Measurements from ENCODE around the gene FBXO48.
"Not testable (repeated sequence)": the region's sequence is repeated elsewhere in the genome, so short reads cannot be mapped to it uniquely, and the experiment has no call there.

Gene FBXO48

DNA sequence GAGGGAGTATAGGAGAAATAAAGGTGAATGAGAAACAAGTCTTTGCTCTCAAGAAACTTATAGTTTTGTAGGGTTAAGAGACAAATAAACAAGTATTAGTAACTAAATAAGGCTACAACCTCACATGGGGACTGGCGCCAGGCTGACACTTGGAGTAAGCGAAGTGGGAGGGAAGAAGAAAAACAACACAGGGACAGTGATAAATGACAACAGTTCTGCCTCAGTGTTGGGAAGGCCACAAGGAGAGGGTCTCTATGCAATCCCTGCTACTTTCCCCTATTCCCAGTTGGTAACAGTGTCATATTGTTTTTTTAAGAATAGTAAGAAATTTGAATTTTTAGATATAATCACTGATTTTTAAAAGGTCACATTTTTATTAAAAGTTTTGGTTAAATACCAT lies 4.3 kb upstream of the FBXO48 start:
- DNase-seq = no peak

DNA sequence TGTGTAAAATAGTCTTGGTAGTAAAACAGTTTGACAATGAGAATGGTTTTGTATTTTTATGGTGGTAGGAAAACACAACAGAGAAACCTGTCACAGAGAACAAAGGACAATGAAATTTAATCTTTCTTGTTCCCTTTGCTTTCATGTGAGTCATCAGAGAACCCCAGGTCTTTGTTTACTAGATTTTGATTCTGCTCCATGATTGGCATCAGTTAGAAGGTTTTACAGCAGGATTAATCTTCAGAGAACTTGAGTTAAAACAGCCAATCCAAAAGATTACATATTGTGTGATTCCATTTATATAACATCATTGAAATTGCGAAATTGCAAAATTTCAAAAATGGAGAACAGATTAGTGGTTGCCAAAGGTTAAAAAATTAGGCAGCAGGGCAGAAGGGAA lies 2.8 kb upstream of the FBXO48 start:
- no peak for DNase-seq

DNA sequence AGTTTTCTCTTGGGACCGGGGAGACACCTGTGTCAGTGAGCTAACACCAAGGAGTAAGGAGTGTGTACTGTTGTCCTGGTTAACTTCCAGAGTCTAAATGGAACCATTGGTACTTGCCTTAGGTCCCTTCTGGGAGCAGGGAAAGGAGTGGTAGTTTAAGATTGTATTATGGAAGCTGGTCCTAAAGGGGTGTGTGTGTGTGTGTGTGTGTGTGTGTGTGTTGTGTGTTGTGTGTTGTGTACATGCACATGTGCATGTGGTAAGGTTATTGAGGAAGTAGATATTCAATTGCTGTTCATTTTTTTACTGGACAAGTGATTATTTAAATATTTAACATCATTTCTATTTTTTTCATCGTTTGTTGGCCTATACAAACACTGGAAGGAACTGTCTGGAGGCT lies 1.7 kb upstream of the FBXO48 start:
- DNase-seq = no peak

DNA sequence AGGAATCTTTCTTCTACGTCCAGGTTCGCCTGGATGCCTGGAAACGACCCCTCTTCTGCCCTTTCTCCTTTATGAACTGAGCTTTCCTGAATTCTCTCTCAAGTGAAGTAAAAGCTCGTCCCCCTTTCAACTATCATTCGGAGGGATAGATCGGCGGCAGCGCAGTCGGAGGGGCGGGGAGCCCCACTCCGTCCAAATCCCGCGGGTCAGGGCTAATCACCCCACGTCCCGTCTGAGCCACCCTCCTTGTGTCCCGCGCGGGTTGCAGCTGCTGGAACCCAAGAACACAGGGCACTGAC lies 367 bp downstream of the FBXO48 start:
- DNase-seq = no peak

DNA sequence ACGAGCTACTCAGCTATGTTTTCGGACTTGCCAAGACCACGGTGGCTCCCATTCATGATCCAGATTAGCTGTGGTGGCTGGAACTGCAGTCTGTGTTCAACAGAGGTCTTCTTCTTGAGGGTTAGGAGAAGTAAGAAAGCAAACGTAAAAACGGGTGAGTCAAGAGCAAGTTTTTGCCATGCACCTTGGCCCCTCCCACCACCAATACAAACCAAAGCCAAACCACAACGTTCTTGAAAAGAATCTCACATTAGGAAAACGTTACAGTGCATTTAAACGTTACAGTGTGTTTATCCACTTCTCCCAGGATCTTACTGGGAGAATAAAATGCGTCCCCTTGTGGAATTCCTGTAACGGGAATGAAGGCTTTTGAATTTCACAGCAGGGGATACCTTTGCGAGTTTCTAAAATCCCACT lies 725 bp downstream of the FBXO48 start:
- DNase-seq = no peak

DNA sequence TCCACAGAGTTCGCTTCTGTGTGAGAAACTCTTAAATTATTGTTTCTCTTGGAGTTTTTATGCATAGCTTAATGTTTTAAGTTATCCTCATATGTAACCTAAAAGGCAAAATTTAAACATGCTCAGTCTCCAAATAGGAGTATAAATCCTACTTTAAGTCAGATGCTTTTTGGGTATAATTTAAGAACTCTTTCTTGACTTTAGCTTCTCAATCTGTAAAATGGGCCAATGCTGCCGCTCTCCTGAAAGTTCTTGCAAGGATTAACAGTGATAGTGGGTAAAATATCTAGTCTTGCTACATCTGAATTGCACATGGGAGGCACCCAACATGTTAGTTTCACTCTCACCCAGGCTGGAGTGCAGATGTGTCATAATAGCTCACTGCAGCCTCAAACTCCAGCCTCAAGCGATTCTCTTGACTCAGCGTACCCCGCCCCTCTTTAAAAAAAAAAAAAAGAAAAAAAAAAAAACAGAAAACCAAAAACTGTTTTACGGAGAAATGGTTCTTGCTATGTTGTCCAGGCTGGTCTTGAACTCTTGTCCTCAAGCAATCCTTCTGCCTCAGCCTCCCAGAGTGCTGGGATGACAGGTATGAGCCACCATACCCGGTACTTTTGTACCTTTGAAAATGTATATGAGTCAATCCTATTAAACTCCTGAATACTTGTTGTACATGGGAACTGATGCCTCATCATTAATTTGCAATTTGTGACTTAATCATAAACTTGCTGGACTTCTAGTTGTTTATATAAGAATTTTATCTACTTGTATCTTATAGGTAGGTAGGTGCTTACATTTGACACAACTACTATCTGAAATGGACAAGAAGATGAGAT lies 1.8 kb downstream of the FBXO48 start:
- DNase-seq = no peak

DNA sequence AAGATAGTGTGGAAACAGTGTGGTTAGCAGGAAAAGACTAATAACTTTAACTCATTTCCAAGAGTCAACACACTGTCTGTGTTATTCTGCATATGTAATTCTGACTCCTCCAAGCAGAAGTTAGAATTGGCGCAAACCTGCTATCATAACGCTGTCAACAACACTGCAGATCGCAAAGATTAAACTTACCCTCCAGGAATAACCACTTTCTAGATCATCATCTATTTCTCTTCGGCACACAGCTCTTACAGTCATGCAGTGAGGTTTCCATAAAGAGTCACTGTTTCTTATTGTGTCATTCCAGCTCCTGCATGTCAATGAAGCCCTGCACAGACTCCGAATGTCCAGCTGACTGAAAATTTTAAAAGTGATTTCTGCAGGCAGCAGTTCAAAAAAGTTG lies 2.4 kb downstream of the FBXO48 start:
- no peak for DNase-seq

DNA sequence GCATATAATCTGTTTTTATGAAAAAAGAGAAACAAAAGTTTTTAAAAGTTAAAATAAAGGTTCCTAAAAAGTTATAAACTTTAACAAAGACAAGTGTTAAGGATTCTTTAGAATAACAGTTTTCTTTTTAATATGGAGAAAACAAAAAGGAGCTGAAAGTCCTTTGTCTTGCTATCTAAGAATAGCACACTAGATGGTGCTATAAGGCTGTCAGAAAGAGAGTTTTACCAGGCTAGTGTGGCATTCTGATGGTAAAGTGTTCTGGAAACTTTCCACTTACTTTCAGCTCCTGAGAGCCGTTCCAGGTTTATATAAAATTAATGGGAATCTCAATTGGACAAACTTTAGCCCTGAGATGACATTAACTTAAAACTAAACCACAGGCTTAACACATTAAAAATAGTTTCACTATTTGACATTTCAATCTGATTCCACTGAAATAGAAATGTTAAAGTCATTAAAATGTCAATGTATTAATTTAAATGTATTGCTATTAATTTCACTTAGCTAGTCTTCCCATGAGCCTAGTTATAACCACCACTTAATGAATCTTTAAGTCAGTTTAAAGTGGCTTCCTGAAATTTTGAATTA lies 3.7 kb downstream of the FBXO48 start:
- DNase-seq = no peak

DNA sequence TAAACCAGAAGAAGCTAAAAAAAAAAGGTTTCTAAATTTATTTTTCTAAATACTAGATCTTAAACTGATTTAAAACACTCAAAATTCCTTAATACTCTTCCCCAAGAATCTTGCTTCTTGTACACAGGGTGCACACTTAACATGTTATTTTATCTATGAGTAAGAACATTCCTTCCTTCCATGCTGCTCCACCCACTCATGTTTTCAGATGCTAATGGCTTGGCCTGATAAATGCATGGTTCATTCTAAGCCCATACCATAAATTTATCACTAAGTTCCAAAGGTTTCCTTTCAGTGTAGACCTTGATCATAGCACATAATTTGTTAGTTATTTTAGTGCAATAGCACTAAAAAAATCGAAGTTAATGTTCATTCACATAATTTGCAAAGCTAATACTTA lies 8.1 kb downstream of the FBXO48 start:
- DNase-seq = no peak

DNA sequence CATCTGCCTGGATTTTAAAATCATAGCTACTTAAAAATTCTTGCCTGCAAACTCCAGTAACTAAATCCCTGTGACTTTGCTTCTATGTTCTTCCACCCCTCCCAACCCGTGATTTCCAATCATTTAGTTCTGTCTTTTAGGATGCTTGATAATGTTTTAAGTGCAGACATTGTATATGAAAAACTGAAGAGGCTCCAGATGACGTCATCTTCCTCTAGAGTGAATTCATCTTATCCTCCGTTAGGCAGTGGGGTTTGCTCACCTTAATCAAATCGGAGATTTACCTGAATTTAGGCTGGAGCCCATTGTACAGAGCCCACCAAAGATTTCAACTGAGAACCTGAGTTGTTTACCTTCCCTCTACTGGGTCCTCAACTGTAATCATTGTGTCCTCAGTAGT lies 10.9 kb downstream of the FBXO48 start:
- DNase-seq = no peak

DNA sequence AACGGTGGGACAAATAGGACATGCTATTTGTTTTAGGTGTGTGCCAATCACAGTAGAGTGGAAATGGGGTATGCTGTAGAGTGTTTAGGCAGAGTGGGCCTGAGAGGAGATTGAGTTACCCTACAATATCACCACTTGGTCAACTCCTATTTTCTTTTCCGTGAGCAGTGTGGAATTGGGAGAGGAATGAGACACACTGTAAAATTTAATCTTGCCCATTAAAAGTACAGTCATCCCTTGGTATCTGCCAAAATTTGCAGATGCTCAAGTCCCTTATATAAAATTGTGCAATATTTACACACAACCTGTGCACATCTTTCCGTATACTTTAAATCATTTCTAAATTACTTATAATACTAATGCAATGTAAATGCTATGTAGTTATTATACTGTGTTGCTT lies 12.4 kb downstream of the FBXO48 start:
- DNase-seq = no peak

DNA sequence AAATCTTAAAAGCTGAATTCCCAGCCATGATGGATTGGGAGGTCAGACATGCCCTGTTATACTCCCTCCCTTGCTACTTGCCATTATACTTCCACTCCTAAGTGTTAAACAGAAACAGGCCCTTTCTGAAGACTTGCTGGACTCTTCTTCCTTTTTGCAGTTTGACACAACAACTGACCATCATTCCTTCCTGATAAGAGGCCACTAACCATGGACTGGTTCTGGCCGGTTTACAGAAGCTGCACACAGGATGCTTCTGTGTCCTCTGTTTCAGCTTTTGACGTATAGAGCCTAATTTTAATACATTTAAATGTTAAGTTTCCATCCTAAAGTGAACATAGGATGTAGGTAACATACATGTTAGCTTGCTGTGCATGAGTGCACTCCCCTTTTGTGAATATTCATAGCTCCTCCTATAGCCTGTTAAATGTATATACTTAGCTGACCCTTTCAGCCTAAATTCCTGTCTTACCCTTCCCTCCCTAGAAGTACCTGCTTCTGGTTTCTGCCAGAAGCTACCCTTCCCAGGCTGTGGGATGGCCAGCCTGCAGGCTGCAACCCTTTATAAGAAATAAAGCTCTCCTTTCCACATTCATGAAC lies 13.2 kb downstream of the FBXO48 start:
- no peak for DNase-seq

DNA sequence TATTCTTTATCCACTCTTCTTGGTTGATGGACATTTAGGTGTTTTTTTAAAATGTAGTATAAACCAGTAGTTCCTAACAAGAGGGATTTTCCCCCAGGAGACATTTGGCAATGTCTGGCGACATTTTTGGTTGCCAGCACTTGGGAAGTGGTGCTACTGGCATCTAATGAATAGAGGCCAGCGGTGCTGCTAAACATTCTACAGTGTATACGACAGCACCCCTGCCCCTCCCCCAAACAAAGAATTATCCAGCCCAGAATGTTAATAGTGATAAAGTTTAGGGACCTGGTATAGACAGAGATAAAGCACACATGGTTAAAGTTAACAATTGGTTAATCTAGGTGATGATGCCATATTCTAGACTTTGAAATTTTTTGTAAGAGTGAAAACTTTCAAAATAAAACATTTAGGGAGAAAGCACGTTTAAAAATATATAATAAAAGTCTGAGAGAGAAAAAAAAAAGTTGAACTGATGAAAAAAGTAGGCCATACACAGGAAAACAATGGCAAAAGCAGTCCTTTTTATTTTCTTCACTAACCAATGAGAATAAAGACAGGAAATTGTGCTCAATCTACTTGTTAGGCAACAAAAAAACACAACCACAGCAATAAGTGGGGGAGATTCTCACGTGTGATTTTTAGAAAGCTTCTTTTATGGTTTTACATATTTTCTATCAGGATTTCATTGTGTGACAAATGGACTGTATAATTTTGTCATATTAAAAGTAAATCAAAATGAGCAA lies 14.8 kb downstream of the FBXO48 start:
- no peak for DNase-seq

DNA sequence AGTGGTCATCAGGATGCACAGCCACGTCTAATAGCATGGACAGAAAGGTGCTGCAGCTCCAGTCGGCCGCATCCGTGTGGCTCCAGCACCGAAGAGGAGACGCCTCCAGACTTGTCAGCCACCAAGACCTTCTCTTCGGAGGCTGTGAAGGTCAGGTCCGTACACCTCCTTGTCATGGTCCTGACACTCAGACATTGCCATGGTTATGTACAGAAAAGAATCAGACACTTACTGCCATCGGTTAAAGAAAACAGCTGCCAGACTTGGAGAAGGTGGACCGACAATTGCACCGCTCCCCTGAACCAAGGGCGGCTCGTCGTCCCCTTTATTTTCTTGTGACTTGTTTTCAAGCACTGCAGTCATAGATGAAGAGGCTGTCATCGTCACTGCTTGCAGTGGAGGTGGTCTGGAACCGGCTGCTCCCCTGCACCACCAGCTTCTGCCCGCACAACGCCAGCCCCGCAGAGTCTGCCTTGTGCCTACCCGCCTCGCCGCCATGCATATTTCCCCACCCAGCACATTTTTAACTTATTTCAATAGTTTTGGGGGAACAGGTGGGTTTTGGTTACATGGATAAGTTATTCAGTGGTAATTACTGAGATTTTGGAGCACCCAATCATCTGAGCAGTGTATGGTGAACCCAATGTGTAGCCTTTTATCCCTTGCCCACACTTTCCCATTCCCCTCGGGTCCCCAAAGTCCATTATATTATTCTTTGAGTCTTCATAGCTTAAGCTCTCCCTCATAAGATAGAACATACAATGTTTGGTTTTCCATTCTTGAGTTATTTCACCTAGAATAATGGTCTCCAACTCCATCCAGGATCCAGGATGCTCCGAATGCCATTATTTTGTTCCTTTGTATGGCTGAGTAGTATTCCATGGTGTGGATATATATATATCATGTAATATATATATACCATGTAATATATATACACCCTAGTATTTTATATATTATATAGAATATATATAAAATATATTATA lies 18.1 kb downstream of the FBXO48 start:
- DNase-seq = no peak

DNA sequence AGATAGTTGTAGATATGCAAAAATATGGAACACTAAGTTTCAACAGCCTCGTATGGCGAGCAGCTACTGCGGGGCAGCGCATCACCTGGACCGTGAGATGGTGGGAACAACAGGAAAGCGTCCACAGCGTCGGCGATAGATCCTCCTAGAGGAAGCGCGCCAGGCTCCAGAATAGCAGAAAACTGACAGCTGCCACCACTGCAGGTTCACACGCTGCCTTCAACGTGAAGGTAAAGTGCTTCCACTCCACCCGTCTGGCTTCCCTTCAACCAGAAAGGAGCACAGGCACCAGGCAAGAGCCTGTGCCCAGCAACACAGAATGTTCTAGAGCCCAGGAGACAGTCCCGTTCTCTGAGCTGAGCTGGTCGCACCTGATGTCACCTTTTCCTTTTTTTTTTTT lies 20.0 kb downstream of the FBXO48 start:
- DNase-seq = no peak

DNA sequence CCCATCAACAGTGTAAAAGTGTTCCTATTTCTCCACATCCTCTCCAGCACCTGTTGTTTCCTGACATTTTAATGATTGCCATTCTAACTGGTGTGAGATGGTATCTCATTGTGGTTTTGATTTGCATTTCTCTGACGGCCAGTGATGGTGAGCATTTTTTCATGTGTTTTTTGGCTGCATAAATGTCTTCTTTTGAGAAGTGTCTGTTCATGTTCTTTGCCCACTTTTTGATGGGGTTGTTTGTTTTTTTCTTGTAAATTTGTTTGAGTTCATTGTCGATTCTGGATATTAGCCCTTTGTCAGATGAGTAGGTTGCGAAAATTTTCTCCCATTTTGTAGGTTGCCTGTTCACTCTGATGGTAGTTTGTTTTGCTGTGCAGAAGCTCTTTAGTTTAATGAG lies 20.7 kb downstream of the FBXO48 start:
- not testable (repeated sequence) for DNase-seq

DNA sequence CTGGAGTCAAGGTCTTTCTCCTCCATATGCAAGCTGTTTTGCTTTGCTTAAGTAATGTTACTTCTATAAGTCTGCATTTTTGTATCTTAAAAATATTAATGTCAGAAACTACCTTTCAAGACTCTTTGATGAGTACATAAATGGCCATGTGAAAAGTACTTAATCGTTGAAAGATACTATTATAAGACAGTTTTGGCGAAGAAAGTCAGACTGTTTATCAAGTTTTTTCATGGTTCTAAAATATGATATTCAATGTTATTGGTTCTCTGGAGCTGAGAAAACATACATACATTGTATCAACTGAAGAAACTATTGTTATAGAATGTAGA lies 25.1 kb downstream of the FBXO48 start:
- DNase-seq = no peak

DNA sequence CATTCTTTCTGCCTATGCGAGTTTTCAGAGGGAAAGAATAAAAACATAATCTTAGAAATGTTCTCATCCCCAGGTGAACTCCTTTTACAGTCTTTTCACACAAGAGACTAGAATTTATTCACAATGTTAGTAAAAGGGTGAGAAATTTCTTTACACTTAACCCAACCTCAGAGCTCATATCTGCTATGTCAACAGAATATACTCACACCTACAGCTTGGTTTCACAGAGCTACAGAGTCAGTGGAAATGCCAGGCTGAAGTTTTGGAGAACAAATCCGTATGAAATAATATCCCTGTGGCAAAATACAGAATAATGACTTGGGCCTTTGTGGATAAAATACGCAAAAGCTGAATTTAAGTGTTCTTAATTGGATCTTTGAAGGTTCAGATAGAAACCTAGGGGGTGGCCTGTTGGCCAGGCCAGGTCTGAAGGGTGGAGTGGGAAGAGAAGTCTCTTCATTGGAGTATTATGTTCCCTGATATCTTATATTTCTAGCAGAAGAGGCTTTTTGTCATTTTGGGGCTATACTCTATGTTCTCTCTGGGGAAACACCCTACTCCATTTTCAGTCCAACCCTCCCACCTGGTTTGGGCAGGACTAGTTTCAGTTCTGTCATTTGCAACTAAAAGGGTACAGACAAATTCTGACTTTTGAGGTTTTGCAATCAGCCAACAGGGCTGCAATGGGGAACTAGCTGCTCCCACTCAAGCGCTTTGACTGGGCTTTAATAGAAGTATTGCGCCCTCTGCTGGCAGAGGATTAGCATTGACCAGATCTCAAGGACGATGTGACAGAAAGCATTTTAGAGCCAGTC lies 25.7 kb downstream of the FBXO48 start:
- no peak for DNase-seq

DNA sequence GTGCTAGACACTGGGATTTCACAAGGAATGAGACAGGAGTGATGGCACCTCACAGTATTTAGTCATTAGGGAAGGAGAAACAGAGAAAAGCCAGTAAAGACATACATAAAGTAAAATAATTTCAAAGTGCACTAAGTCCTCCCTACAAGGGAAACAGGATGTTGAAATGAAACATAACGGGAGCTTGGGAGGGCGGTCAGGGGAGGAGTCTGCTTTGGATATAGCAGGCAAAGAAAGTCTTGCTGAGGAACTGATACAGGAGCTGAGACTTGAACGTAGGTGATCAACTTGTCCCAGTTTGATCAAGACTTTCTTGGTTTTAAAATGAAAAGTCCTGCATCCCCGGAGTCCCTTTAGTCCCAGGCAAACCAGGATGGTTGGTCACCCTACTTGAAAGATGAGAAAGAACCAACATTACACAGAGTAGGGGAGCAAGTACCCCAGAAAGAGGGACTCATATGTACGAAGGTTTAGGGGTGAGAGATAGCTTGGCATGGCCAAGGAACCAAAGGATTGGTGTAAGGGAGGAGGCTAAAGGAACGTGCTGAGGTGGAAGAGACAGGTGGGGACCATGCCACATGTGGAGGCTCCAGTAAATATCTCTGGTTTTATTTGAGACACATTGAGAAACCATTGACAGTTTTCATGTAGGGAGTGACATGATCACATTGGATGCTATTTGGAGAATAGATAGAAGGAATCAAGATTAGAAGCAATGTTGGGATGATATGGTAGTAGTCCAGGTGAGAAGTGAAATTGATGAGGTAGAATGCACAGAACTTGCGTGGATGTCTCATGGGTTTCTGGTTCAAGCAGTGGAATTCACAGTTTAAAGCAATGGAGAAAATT lies 28.4 kb downstream of the FBXO48 start:
- no peak for DNase-seq

DNA sequence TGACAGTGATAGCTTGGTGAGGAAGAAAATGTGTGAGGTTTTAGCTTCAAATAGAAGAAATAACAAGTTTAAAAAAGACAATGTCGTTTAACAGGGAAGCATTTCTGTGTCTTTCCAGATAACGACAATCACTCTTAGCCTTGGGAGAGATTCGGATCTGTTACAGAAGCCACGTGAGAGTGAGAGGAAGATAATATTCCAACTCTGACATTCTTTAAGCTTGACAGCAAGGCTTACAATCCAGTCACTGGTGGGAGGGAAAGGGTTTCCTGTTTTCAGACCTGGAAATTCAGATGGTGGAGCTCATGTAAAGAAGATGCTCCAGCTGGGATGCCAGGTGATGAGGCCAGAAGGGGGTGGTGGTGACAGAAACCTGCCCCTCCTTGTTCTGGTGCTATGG lies 30.8 kb downstream of the FBXO48 start:
- no peak for DNase-seq

DNA sequence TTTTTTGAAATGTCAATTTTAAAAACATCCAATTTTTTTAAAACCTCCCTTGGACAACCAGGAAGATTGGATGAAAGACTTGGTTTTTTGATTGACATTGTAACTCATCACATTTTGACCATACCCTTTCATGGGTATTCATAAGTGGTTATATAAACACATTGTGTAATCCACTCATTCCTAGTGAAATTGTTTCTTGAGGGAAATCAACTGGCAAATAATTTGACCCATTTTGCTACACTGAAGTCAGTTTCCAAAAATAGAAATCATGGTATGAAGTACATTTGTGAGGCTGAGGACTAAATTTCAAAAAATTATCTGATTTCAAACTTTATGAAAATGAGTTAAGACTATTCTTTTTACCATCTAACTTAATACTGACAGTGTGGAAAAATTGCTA lies 31.5 kb downstream of the FBXO48 start:
- no peak for DNase-seq

All from activated gamma-delta T cell (primary cell).